ENCODE results near the gene OR51A2.

Gene OR51A2

DNA sequence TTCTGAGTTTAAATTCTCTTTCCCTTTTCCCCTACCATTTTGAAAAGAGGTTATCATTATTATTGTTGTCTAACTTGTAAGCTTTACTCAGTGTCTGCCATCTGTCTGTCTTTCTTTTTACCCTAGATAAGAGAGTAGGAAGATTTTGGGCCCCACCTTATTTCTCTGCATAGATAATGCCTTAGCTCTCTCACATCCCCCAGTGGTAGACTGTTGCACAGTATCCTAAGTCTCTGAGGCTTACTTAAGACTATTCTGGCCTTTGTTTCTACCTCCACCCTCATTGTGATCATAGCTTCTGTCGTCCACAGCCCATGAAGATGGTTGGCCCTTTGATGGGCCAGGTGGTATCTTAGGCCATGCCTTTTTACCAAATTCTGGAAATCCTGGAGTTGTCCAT is 35.5 kb upstream of the OR51A2 start:
- no peak for TF ChIP-seq ZNF350 (tag by site-specific recombination; IDR thresholded peaks at IDR 0.05)
- TF ChIP-seq ZNF514 (tag by site-specific recombination; IDR thresholded peaks at IDR 0.05) = no peak
- TF ChIP-seq, protein P1, sequence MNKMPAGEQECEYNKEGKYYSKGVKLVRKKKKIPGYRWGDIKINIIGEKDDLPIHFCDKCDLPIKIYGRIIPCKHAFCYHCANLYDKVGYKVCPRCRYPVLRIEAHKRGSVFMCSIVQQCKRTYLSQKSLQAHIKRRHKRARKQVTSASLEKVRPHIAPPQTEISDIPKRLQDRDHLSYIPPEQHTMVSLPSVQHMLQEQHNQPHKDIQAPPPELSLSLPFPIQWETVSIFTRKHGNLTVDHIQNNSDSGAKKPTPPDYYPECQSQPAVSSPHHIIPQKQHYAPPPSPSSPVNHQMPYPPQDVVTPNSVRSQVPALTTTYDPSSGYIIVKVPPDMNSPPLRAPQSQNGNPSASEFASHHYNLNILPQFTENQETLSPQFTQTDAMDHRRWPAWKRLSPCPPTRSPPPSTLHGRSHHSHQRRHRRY (tag by site-specific recombination; IDR thresholded peaks at IDR 0.05) = no peak
- TF ChIP-seq ZSCAN23 (tag by site-specific recombination; IDR thresholded peaks at IDR 0.05) = no peak
- no peak for TF ChIP-seq ZNF670 (tag by site-specific recombination; IDR thresholded peaks at IDR 0.05; ENCODE audit: low read depth)
- TF ChIP-seq ZNF610 (tag by site-specific recombination; IDR thresholded peaks at IDR 0.05; ENCODE audit: borderline replicate concordance) = no peak
- TF ChIP-seq, protein P2, sequence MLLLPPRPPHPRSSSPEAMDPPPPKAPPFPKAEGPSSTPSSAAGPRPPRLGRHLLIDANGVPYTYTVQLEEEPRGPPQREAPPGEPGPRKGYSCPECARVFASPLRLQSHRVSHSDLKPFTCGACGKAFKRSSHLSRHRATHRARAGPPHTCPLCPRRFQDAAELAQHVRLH (tag by site-specific recombination; IDR thresholded peaks at IDR 0.05) = no peak
- no peak for TF ChIP-seq ZNF292 (tag by site-specific recombination; IDR thresholded peaks at IDR 0.05; ENCODE audit: borderline replicate concordance, low read depth)
- no peak for TF ChIP-seq ZNF621 (tag by site-specific recombination; IDR thresholded peaks at IDR 0.05)
- TF ChIP-seq, protein P3, sequence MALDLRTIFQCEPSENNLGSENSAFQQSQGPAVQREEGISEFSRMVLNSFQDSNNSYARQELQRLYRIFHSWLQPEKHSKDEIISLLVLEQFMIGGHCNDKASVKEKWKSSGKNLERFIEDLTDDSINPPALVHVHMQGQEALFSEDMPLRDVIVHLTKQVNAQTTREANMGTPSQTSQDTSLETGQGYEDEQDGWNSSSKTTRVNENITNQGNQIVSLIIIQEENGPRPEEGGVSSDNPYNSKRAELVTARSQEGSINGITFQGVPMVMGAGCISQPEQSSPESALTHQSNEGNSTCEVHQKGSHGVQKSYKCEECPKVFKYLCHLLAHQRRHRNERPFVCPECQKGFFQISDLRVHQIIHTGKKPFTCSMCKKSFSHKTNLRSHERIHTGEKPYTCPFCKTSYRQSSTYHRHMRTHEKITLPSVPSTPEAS (tag by site-specific recombination; IDR thresholded peaks at IDR 0.05) = no peak
- no peak for TF ChIP-seq GLIS2 (tag by site-specific recombination; IDR thresholded peaks at IDR 0.05)
- TF ChIP-seq, protein P4, sequence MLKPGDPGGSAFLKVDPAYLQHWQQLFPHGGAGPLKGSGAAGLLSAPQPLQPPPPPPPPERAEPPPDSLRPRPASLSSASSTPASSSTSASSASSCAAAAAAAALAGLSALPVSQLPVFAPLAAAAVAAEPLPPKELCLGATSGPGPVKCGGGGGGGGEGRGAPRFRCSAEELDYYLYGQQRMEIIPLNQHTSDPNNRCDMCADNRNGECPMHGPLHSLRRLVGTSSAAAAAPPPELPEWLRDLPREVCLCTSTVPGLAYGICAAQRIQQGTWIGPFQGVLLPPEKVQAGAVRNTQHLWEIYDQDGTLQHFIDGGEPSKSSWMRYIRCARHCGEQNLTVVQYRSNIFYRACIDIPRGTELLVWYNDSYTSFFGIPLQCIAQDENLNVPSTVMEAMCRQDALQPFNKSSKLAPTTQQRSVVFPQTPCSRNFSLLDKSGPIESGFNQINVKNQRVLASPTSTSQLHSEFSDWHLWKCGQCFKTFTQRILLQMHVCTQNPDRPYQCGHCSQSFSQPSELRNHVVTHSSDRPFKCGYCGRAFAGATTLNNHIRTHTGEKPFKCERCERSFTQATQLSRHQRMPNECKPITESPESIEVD (tag by site-specific recombination; IDR thresholded peaks at IDR 0.05) = no peak
- TF ChIP-seq YY2 (tag by site-specific recombination; IDR thresholded peaks at IDR 0.05) = no peak
- TF ChIP-seq GLI2 (tag by site-specific recombination; IDR thresholded peaks at IDR 0.05; ENCODE audit: borderline replicate concordance, low read depth) = no peak
- no peak for TF ChIP-seq ZNF248 (tag by site-specific recombination; IDR thresholded peaks at IDR 0.05)
- TF ChIP-seq ZBTB20 (tag by site-specific recombination; IDR thresholded peaks at IDR 0.05) = no peak
- TF ChIP-seq FEZF1 (tag by site-specific recombination; IDR thresholded peaks at IDR 0.05) = no peak

DNA sequence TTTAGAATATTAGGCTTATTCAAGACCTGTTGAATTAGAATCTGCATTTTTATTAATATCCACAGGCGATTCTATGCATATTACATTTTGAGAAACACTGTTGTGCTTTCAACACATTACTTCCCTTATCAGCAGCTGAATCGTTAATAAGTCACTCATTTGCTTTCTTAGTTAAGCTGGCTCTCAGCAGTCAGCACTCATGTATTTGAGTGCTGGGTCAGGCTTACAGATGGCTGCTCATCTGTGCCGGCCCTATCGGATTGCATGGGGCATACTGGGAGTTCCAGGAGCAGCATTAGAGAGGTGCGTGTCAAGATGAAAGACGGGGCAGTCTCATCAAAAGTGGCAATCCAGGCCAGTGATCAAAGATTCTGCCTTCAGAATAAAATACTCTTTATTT is 28.3 kb upstream of the OR51A2 start:
- ChIA-PET CTCF (no interaction called here), POLR2A (no interaction called here)
- Histone ChIP-seq H3K9me3 (ENCODE audit: control insufficient read depth, insufficient read depth, low read depth, low read length) (no peaks in the 10 kb centered on the region), H3K27ac (ENCODE audit: extremely low read depth, low read depth, low read length) (no peak overlapping the region), H3K36me3 (ENCODE audit: control insufficient read depth in 2 of 2, insufficient read depth in 1 of 2, low read length in 2 of 2) (no peaks in the 10 kb centered on the region), H3K4me3 (ENCODE audit: low read depth, low read length) (no peak overlapping the region), H3K4me1 (ENCODE audit: control insufficient read depth, insufficient read depth, low read length) (no peaks in the 10 kb centered on the region)
- TF ChIP-seq BCL11A (tag by site-specific recombination; IDR thresholded peaks at IDR 0.05; ENCODE audit: low read depth) = no peak
- no peak for TF ChIP-seq ZNF24 (tag by site-specific recombination; IDR thresholded peaks at IDR 0.05)
- TF ChIP-seq KLF16 (tag by site-specific recombination; IDR thresholded peaks at IDR 0.05) = no peak
- no peak for TF ChIP-seq ZNF391 (tag by site-specific recombination; IDR thresholded peaks at IDR 0.05; ENCODE audit: borderline replicate concordance, low read depth)
- TF ChIP-seq ZNF335 (tag by site-specific recombination; conservative IDR thresholded peaks at IDR 0.05) = no peak

More for the DNA sequence above, 35.5 kb upstream of the OR51A2 start:
- Histone ChIP-seq H3K4me3 (ENCODE audit: low read depth, low read length) (no peak overlapping the region), H3K9me3 (ENCODE audit: control insufficient read depth, insufficient read depth, low read depth, low read length) (no peaks in the 10 kb centered on the region), H3K4me1 (ENCODE audit: control insufficient read depth, insufficient read depth, low read length) (no peaks in the 10 kb centered on the region), H3K36me3 (ENCODE audit: control insufficient read depth in 2 of 2, insufficient read depth in 1 of 2, low read length in 2 of 2) (no peaks in the 10 kb centered on the region), H3K27ac (ENCODE audit: extremely low read depth, low read depth, low read length) (no peak overlapping the region)
- CTCF ChIA-PET = interaction anchor here (2.2 kb wide), 1 partner anchor 354 kb away, joined by 9 read pairs; the partner anchor contains the start of gene OR51D1
- POLR2A ChIA-PET = no interaction called here
